ENCODE measurements around the gene VPS8.
A peak's percentile ranks its signal among the peaks of the same experiment; 100 is the strongest.

Gene VPS8

GRCh38 chr3:184811999-184812661, at the start of gene VPS8:
Gene VPS8, plus strand, starts transcription at chr3:184812166. Its CDS starts 12,467 bp downstream, at chr3:184824633.
- DNase-seq (ENCODE audit: low read depth), result peak; percentile 98

- no peak for DNase-seq (ENCODE audit: low read depth)
Measured at GRCh38 chr3:184764191-184764590, 47.8 kb upstream of the VPS8 start.

GRCh38 chr3:184765047-184765729, 46.8 kb upstream of the VPS8 start:
- no peak for DNase-seq (ENCODE audit: low read depth)

- DNase-seq (ENCODE audit: low read depth), result no peak
Measured at GRCh38 chr3:184765730-184766074, 46.3 kb upstream of the VPS8 start.

- DNase-seq (ENCODE audit: low read depth), result no peak
Measured at GRCh38 chr3:184766555-184767261, 45.3 kb upstream of the VPS8 start.

GRCh38 chr3:184767377-184767776, 44.6 kb upstream of the VPS8 start:
- DNase-seq (ENCODE audit: low read depth), result no peak

- DNase-seq (ENCODE audit: low read depth), result no peak
Measured at GRCh38 chr3:184769382-184770170, 42.4 kb upstream of the VPS8 start.

GRCh38 chr3:184770541-184770940, 41.4 kb upstream of the VPS8 start:
- no peak for DNase-seq (ENCODE audit: low read depth)

GRCh38 chr3:184771301-184772127, 40.5 kb upstream of the VPS8 start:
- no peak for DNase-seq (ENCODE audit: low read depth)

GRCh38 chr3:184772667-184773272, 39.2 kb upstream of the VPS8 start:
- no peak for DNase-seq (ENCODE audit: low read depth)

- DNase-seq (ENCODE audit: low read depth), result no peak
Measured at GRCh38 chr3:184773283-184774186, 38.4 kb upstream of the VPS8 start.

- DNase-seq (ENCODE audit: low read depth), result no peak
Measured at GRCh38 chr3:184776916-184777315, 35.0 kb upstream of the VPS8 start.

- DNase-seq (ENCODE audit: low read depth), result peak; percentile 66
Measured at GRCh38 chr3:184777566-184778356, 34.2 kb upstream of the VPS8 start.

GRCh38 chr3:184778426-184779332, 33.3 kb upstream of the VPS8 start:
- no peak for DNase-seq (ENCODE audit: low read depth)

GRCh38 chr3:184780981-184781515, 30.9 kb upstream of the VPS8 start:
- no peak for DNase-seq (ENCODE audit: low read depth)

- DNase-seq (ENCODE audit: low read depth), result no peak
Measured at GRCh38 chr3:184781801-184782200, 30.2 kb upstream of the VPS8 start.

- DNase-seq (ENCODE audit: low read depth), result no peak
Measured at GRCh38 chr3:184783319-184783718, 28.6 kb upstream of the VPS8 start.

Data from activated T-cell treated with anti-CD3 and anti-CD28 coated beads for 1 hour (primary cell).